GM21717 (cell line): ENCODE measurements around the gene RPL31.

Experiments
- ATAC-seq: cut with Tn5 transposase; IDR thresholded peaks from one replicate; pipeline ENCODE4 v1.9.1; 2021; ENCODE audit warnings: mild to moderate bottlenecking, moderate library complexity; ENCODE audit not compliant: unreplicated experiment

The RPL31 gene

DNA sequence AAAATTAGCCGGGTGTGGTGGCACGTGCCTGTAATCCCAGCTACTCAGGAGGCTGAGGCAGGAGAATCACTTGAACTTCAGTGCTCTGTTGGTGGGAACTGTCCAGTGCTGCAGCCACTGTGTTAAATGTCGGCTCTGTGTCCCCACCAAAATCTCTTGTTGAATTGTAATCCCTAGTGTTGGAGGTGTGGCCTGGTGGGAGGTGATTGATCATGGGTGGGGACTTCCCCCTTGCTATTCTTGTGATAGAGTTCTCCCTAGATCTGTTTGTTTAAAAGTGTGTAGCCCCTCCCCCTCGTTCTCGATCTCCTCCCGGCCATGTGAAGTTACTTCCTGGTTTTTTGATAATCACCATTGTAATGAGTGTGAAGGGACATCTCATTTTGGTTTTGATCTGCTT lies 9.8 kb upstream of the RPL31 start:
- ATAC-seq: no peak

DNA sequence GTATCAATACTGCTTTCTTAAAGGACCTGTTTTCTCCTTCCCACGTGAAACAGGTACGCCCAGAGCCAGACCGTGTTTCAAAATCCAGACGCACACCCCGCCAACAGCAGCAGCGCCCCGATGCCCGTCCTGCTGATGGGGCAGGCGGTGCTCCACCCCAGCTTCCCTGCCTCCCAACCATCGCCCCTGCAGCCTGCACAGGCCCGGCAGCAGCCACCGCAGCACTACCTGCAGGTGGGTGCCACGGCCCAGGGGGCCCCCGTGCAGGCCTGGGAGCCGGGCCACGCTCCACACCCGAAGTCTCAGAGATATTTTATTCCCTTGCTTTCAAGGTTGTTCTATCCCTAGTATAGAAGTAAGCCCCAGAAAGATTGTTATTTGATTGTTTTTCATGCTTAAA lies 8.8 kb upstream of the RPL31 start:
- ATAC-seq: no peak

DNA sequence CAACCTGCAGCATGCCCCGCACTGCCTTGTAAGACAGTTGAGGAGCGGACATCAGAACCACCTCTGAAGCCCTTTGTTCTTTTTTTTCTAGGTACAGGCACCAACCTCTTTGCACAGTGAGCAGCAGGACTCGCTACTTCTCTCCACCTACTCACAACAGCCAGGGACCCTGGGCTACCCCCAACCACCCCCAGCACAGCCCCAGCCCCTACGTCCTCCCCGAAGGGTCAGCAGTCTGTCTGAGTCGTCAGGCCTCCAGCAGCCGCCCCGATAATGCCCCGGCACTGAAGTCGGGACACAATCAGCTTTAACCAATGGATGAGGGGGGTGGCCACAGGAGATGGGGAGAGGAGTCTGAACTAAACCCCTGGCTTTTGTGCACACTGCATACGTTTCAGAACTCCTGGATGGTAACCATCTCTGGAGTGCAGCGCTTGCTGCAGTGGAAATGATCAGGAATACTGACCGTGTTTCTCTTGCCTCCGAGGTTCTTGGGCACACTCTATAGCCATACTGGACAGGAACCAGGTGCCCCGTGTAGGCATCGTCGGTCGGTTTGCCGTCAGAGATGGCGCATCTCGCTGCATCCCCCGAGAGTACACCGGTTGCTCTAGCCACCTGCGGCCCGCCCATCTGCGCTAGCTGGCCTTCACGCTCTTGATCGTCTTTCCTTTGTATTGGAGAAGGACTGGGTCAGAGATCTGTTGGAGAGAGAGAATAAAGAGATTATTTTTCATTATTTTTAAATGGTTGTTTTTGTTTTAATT lies 6.6 kb upstream of the RPL31 start:
- ATAC-seq: no peak

DNA sequence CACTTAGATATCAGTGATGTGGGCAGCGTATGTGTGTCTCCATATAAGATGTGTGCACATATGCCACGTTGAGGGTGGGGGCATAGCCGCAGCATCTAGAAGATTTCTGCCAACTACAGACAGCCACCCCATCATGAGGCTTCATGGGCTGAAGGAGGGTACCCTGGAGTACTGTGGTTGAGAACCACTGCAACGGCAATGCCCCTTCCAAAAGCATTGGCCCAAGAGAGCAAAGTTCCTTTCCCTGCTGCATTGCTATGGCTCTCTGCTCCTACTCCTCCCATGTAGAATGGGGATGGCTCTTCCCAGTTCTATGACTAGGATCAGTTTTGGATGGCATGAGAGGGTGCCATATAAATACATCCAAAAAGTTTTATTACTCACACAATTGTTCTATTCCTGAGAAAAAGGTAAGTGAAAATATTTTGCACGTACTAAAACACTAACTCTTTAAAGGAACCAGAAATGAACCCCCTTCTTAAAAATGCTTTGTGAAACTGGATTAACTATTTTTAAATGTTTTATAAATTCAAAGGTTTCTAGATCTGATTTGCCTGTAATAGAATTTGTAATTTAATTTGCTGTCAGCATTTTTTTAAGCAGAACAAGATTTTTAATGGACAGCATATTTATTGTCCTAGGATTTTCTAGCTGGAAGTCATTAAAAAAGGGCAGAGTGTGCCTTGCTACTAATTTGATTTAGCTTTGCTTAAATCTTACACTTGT lies 4.4 kb upstream of the RPL31 start:
- ATAC-seq: no peak

DNA sequence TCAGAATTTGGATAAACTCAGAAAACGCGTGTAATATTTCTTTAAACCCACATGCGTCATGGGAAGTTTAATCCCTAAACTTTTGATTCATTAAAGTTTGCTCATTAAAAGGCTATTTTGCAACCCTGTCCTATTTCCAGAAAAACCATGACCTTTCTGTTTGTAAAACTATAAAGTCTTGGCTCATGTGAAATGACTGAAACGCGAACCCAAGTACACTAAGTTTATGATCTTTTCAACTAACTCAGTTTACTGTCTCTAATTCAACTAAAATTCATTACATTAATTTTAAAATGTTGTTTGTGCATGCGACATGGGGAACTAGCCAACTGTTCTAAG lies 3.9 kb upstream of the RPL31 start:
- no peak for ATAC-seq

DNA sequence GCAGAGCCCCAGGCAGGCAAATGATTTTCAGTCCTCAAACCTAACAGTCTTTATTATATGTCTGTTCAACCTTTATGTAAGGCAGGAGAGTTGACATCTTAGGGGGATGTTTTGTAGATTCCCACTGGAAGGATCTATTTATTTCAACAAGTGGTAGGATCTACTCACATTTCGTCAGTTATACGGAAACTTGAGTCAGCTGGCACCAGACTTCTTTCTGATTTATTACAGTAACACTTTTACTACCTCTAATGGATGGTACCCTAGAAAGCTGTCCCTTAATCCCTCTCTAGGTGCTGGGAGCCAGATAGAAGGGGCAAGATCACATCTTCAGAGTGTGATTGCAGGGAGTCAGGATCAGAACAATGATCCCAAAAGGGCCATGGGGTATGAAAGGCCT lies 2.1 kb upstream of the RPL31 start:
- no peak for ATAC-seq

DNA sequence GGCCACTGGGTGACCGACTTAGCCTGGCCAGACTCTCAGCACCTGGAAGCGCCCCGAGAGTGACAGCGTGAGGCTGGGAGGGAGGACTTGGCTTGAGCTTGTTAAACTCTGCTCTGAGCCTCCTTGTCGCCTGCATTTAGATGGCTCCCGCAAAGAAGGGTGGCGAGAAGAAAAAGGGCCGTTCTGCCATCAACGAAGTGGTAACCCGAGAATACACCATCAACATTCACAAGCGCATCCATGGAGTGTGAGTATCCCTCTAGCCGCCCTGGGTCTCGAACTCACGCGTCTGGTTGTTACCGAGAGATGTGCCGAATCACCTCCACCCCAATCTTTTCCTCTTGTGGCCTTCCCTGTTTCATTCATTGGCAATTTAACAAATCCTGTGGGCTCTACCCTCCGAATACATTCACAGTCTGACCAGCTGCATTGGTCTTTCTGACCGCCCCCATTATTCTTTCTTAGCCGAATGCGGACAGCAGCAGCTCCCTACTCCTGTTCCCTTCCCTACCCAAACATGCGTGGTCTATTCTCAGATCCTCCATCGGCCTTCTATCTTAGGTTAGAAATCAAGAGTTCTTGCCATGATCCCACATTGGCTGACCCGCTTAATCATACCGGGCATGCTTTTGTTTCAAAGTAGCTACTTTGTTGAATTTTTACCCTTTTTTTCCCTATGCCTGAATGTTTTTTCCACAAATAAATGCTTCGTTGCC lies 631 bp downstream of the RPL31 start:
- ATAC-seq: no peak

DNA sequence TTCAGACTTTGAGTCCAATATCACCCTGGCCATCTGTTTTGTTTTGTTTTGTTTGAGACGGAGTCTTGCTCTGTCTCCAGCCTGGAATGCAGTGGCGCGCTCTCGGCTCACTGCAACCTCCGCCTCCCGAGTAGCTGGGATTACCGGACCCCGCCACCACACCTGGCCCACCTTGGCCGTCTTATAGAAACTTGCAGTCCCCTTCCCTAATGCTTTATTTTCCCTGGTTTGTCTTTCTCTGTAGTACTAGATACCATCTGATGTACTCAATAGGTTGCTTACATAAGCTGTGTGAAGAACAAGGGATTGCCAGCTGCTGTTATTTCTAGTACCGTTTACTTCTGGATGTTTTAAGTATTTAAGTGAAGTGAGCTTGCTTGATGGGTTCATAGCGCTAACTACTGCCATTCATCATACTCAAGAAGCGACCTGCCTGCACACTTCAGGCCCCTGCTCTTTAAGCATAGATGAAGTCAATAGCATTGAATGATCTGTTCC lies 1.2 kb downstream of the RPL31 start:
- no peak for ATAC-seq

DNA sequence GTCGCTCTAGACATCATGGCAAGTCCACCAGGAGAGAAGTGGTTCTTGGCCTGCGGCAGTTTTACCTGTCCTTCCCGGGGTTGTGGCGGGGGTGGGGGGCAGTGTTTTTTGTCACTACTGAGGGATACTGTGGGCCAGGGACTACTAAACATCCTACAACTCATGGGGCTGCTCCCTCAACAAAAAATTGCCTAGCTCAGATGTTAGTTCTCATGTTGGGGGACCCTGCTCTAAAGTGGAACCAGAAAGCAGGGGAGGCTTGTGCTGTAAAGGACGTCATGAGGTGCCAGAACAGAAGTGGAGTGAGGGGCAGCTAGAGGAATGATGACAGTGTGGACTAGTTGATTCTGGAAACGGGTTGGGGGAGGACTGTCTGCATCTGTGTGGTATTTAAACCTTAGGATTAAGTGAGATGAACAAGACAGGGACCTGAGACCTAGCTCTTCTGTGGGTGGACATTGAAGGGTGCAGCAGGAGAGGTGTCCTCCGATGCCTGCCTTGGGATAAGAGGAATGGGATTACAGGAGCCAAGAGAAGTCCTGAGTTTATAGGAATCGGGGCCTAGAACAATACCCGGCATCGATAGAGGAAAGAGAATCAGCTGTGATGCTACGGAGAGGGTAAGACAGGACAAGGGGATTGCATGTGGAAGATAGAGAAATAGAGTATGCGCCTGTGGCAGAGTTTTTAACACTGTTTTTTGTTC lies 2.7 kb downstream of the RPL31 start:
- ATAC-seq: no peak

DNA sequence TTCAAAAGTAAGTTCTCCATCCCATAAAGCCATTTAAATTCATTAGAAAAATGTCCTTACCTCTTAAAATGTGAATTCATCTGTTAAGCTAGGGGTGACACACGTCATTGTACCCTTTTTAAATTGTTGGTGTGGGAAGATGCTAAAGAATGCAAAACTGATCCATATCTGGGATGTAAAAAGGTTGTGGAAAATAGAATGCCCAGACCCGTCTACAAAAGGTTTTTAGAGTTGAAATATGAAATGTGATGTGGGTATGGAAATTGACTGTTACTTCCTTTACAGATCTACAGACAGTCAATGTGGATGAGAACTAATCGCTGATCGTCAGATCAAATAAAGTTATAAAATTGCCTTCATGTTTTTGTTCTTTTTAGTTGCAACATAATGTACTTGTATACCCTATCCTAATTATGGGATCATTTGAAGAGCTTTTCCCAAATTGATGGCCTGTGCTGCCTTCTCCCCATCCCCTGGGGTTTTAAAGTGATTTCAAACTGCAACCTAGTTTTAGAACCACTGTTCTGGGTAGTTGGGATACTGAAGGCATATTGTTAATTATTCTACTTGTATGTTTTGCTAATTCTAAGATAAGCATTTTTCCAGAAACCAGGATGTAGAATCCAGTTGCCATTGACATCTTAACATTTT lies 4.1 kb downstream of the RPL31 start:
- no peak for ATAC-seq

DNA sequence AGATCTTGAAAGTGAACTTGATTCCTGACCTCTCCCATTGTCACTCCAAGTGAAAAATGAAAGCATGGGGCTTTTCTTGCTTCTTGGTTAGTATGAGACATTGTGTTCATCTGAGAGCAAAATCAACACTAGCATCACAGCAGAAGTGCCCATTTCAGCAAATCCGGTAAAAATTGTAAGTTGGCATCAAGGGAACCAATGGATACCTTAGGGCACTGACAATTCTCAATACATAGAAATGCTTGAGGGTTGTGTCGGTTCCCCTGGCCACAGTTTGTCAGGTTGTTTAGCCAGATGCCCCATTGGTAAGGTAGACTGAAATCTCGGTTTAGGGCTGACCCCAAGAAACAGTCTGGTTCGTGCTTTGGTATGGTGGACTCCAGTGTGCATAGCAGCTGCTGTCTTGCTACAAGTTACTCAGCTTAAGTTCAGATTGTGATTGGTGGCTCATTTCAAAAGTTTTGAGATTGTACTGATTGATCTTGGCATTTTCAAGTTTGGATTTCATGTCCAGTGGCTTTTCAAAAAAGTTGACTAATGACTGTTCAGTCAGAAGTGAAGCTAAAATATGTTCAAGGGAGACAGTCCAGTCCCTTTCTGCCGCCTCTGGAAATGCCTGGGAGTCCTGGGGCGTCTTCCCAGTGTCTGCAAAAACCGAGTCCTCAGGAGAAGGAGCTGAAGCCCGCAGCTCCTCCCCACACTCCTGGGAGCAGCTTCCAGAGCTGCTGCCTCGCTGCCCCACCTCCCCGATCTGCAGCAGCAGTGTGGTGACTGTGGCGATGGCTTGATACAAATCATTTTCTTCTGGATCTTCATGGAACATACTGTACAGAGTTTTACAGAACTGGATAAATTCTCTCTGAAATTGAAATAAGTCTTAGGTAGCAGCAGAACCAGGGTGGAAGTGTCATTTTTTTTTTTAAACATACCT lies 5.6 kb downstream of the RPL31 start:
- no peak for ATAC-seq

DNA sequence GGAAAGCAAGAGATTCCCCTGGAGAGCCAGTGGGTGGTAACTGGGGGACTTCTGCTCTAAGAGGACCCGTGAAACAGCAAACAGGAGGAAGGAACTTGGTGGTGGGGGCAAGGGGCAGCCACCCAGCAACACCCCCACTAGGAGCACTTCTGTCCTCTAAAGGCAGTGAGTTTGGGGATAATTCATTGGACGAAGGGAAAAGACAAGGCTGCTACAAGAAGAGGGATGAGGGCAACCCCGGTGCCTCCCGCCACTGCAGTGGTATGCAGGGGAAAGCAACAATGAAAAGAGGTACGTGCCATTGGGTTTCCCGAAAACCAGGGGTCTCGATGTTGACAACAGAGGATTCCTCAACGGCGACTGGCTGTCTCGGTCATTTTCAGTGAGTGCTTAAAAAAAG lies 9.1 kb downstream of the RPL31 start:
- no peak for ATAC-seq

DNA sequence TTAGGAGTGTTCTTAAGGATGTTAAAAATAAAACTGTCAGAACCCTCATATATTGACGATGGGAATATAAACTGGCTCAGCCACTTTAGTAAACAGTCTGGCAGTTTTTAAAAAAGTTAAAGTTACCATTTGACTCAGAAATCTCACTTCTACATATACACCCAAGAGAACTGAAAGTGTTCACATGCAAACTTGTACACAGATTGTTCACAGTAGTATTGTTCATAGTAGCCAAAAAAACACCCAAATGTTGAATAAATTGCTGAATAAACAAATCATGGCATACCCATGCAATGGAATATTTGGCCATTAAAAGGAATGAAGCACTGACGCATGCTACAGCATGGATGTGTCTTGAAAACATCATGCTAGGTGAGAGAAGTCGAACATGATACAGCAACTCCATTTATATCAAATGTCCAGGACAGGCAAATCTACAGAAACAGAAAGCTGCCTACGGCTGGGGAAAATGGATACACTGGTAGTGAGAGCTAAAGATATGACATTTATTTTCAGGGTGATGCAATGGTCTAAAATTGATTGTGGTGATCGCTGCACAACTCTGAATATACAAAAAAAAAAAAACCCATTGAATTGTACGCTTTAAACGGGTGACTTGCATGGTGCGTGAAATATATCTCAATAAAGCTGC lies 10.1 kb downstream of the RPL31 start:
- ATAC-seq: peak; percentile 83

DNA sequence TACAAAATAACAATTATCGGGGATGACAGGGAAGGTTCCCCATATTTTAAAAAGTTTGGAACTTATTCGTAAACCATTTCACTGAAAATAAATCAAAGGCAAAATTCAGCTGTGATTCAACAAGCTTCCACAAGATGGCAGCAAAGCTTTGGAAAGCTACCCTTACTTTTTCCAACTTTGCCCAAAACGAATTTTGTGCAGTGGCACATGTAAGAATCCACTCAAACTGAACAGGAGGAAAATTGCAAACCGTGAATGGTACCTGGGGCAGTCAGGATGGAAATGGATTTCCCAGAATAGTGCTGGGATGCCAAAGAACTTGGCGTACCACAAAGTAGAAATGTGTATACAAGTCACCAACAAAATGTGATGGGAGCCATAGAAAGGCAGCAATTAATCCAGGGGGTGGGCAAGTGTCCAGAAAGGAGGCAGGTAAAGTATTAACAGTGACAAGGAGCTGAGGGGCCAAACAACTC lies 10.7 kb downstream of the RPL31 start:
- ATAC-seq: no peak

DNA sequence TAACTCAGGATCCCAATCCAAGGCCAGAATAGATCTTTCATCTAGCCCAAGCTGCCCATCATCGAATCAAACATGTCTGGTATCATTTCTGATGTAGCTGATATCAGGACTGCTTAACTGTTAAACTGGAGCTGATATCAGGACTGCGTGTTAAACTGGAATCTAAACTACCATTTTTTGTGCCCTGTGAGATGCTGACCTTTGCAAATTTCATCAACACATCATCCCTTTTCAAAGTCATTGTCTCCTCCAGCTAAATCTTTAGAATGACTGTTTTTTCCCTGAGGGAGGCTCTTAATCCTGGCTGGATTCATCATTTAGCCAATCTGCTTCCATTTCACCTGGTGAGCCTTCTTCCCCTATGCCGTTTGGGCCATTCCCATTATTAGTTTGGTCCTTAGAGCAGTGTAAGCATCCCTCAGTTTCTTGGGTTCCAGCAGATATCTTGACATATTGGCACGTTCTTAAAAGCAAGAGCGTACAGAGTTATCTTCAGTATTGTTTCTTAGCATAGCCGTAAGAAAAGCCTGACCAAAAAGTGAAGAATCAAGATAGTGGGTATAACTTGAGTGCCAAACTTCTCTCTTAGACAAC lies 12.3 kb downstream of the RPL31 start:
- no peak for ATAC-seq

DNA sequence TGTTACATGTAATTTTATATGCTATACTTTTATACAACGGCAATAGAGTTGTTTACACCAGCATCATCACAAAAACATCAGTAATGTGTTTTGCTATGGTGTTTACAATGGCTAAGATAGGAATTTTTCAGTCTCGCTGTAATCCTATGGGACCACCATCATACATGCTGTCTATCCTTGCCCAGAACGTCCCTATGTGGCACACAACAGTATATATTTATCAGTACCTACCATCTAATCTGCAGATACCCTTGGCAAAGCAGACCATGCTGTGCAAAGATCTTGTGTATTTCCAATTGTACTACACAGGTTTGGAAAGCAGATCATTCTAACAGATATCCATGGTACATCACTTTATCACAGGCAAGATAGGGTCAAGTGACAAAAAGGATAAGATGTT lies 15.3 kb downstream of the RPL31 start:
- no peak for ATAC-seq

DNA sequence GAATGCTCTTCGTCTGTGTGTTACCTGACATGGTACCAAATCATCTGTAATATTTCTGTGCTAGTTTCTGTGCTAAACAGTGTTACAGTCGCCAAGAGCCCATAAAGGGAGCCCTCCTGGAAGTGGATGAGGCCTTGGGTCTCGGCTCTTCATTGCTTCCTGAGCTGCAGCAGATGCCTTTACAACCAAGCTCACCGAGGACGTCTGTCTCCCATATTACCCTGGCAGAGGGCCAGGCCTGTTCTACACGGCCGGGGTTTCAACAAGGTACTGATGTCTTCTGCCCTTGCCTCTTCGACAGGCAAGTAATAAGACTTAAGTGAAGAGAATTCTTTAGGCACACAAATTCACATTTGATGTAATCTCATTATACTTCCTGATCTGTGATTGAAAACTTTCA lies 16.8 kb downstream of the RPL31 start:
- ATAC-seq: no peak

DNA sequence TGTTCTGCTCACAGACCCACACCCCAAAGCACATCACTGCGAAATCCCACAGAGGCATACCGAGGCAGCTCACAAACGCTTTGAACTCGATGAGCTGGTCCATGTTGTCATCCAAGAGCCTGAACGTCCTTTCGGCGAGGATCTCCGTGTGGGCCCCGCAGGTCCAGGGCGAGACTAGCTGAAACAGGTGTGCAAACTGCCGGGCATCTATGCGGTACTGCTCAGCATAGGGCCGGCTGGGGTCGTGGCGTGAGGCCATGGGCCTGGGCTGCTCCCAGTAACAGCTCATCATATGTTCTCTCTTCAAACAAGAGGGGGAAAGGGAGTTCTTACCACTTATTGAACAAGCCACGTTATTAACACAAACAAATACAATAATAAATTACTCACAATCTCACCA lies 20.1 kb downstream of the RPL31 start:
- ATAC-seq: no peak
